Measurements from ENCODE around the gene ACSS2.

Gene ACSS2

DNA sequence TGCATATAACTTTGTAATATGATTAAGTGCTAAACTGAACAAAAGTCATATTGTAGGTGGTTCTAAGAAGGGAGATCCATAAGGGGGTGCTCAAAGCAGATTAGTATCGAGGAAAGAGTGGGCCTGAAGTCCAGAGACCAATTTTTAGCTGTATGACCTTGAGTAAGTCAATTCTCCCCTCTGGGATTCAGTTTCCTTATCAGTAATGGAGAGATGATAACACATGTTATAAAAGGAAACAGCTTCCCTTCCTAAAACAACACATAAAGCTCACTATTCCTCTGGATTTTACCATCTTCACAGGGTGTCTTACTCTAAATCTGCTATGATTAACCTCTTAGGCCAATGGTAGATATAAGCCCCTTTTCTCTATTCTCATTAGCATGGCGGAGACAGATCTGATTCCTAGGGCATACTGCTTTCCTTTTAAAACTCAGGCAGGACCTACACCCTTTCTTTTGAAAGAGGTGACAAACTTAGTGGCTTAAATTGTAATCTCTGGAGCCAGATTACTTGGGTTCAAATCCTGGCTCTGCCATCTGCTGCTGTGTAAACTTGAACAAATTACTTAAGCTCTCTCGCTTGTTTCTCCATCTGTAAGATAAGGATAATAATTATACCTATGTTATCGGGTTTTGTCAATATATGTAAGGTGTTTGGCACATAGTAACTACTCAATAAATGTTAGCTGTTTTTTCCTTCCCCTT is 39.5 kb downstream of the ACSS2 start:
- TF ChIP-seq, protein P1, sequence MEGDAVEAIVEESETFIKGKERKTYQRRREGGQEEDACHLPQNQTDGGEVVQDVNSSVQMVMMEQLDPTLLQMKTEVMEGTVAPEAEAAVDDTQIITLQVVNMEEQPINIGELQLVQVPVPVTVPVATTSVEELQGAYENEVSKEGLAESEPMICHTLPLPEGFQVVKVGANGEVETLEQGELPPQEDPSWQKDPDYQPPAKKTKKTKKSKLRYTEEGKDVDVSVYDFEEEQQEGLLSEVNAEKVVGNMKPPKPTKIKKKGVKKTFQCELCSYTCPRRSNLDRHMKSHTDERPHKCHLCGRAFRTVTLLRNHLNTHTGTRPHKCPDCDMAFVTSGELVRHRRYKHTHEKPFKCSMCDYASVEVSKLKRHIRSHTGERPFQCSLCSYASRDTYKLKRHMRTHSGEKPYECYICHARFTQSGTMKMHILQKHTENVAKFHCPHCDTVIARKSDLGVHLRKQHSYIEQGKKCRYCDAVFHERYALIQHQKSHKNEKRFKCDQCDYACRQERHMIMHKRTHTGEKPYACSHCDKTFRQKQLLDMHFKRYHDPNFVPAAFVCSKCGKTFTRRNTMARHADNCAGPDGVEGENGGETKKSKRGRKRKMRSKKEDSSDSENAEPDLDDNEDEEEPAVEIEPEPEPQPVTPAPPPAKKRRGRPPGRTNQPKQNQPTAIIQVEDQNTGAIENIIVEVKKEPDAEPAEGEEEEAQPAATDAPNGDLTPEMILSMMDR (conservative IDR thresholded peaks at IDR 0.05; ENCODE audit: low read depth, low read length), result no peak
- DNase-seq (ENCODE audit: low read depth), result no peak
- no peak overlapping the region for H3K4me3 ChIP-seq (ENCODE audit: low read depth, low read length)

DNA sequence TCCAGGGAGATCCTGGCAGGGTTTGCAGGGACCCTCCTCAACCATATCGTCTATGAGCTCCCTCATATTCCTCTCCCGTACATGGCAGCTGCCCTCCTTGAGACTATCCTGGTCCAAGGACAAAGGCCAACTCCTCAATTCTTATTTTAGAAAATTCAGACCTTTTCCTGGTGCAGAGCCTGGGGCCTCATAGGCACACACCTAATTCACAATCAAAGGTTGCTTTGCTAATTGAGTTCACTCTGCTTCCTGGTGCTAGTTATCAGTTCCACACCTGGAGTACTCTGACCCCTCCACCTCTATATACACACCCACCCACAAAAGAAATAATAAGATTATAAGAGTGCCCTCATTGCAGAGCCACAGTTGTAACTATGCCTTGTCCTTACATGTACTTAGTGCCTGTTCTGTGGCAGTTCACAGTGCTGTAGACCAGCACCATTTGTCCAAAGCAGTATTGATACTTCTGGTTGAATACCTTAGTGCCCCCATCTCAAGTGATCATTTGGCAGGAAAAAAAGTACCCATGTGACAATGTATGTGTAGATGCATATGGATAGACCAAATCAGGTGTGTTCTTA is 40.5 kb downstream of the ACSS2 start:
- H3K4me3 ChIP-seq (ENCODE audit: low read depth, low read length), result no peak overlapping the region
- TF ChIP-seq, protein P1 (conservative IDR thresholded peaks at IDR 0.05; ENCODE audit: low read depth, low read length), result no peak
- no peak for DNase-seq (ENCODE audit: low read depth)

DNA sequence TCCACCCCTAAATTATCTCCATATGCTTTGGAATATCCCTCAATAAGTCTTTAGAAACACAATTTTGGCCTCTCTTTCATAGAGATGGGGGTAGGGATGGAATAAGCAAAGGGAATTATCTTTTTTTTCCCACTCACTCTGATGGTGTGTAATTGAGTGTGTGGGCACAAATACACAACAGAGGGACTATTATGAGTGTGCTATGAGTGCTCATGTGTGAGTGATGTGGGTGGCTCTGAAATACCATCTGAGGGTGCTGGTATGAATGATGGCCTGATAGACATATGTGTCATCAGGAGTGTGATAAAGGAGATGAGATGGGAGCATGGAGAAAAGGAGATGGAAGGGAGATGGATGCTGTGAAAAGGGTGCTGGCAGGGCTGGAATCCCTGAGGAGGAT is 43.6 kb downstream of the ACSS2 start:
- TF ChIP-seq, protein P1 (conservative IDR thresholded peaks at IDR 0.05; ENCODE audit: low read depth, low read length), result no peak
- no peak for DNase-seq (ENCODE audit: low read depth)

DNA sequence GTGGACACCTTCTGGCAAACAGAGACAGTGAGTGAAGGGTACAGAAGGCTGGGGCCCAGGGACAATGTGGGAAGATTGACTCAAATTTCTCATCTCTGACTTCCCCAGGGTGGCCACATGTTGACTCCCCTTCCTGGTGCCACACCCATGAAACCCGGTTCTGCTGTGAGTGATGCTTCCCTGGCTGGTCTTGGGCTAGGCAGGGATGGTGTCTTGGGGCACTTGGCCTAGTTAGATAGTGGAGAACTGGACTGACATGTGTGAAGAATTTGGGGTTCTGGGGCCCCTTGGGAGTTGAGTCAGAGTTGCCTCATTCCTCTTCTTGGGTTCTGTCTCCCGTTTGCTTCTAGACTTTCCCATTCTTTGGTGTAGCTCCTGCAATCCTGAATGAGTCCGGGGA is 45.0 kb downstream of the ACSS2 start:
- no peak for DNase-seq (ENCODE audit: low read depth)
- H3K4me3 ChIP-seq (ENCODE audit: low read depth, low read length), result no peak overlapping the region
- TF ChIP-seq, protein P1 (conservative IDR thresholded peaks at IDR 0.05; ENCODE audit: low read depth, low read length), result no peak

More for the DNA sequence above, 43.6 kb downstream of the ACSS2 start:
- no peak overlapping the region for H3K4me3 ChIP-seq (ENCODE audit: low read depth, low read length)

DNA sequence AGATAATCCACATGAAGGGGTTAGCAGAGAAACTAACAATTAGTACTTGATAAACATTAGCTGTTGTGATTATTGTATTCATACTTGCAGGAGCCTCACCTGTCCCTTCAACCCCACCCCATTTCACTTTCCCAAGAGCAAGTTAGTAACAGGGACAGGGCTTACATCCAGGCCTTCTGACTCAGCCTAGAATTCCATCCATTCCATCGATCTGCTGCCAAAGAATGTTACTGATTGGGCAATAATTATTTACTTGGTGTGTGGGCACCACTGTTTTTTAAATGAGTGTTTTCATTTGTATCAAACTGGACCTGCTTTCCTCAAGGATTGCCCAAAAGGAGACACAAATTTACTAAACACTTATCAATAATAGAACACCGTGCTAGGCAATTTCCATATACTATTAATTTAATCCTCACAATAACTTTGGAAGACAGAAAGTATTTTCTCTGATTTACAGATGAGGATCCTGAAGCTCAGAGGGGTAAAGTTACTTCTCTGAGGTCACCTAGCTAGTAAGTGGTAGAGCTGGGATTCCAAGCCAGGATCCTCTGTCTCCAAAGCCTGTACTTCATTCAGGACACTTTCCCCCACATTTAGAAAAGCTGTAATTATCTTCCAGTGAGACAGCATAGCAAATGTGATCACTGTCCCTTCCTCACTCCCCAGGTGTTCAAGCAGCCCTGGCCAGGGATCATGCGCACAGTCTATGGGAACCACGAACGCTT is 46.4 kb downstream of the ACSS2 start:
- peak; percentile 86 for DNase-seq (ENCODE audit: low read depth)
- TF ChIP-seq, protein P1 (conservative IDR thresholded peaks at IDR 0.05; ENCODE audit: low read depth, low read length), result no peak
- no peak overlapping the region for H3K4me3 ChIP-seq (ENCODE audit: low read depth, low read length)

DNA sequence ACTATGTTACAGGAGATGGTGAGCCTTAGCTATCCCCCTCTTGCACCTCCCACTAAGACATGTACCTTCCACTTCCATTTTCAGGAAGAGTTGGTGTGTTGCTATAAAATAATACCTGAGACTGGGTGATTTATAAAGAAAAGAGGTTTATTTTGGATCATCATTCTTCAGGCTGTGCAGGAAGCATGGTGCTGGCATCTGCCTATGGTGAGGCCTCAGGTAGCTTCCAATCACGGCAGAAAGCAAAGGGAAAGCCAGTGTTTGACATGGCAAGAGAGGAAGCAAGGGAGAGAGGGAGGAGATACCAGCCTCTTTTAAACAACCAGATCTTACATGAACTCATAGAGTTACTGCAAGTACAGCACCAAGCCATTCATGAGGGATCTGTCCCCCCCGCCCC is 47.0 kb downstream of the ACSS2 start:
- DNase-seq (ENCODE audit: low read depth), result no peak
- TF ChIP-seq, protein P1 (conservative IDR thresholded peaks at IDR 0.05; ENCODE audit: low read depth, low read length), result no peak
- H3K4me3 ChIP-seq (ENCODE audit: low read depth, low read length), result no peak overlapping the region
